RCC 7860 (cell line): Measurements from ENCODE around the gene VPS37D.
"Not testable (repeated sequence)": the region's sequence is repeated elsewhere in the genome, so short reads cannot be mapped to it uniquely, and the experiment has no call there.

Experiments
- DNase-seq: peaks from one replicate; pipeline ENCODE4 v3.0.0-alpha.2; 2015; ENCODE audit warnings: low spot score
- FAIRE-seq: peaks from 2 replicates; lab custom pipeline; 2012; peaks lifted over from hg19 to GRCh38; lab: Jason Lieb, UNC

The VPS37D gene

GRCh38 chr7:73667344-73668102, at the start of gene VPS37D:
Gene VPS37D, plus strand, starts transcription at chr7:73667831. Its CDS starts 128 bp downstream, at chr7:73667959.
- DNase-seq (peak; percentile 55), FAIRE-seq (no peak)

DNA sequence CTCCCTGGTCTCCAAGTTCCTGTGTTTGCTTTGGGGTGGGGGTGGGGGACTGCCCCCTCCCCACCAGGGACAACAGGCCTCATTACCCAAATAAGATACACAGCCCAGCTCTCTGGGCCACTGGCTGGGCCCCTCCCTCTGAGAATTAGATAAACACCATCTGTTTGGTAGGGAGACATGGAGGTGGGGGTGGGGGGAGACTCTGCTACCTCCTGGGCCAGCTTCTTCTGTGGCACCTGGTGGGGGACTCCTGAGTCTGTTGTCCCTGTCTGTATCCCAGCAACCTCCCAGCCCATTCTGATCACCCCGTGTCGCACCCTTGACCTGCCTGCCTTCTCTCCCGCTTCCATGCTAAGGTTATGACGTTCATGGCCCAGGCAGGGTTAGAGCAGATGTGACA, 49.1 kb upstream of the VPS37D start:
- no peak for FAIRE-seq

DNA sequence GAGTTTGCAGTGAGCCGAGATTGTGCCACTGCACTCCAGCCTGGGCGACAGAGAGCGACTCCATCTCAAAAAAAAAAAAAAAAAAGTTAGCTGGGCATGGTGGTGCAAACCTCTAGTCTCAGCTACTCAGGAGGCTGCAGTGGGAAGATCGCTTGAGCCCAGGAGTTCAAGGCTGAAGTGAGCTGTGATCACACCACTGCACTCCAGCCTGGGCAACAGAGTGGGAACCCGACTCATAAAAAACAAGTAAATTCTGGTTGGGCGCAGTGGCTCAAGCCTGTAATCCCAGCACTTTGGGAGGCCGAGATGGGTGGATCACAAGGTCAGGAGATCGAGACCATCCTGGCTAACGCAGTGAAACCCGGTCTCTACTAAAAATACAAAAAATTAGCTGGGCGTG, 48.2 kb upstream of the VPS37D start:
- not testable (repeated sequence) for DNase-seq, FAIRE-seq

More for the DNA sequence above, 49.1 kb upstream of the VPS37D start:
- no peak for DNase-seq

GRCh38 chr7:73621168-73622063, 46.2 kb upstream of the VPS37D start:
- FAIRE-seq (no peak), DNase-seq (no peak)

DNA sequence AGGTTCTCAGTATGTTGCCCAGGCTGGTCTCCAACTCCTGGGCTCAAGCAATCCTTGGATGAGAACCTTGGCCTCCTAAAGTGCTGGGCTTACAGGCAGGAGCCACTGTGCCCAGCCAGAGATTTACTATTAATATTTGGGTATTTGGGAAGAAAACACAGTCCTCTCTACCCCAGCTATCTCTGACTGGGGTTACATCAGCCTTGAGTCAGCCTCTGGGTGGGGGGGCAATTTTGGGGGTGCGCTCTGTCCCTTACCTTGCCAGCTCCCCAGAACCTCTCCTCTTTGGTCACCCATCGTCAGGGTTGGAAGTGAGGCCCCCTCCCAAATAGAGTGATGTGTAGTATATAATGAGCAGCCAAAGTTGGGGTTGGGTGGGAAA, 45.1 kb upstream of the VPS37D start:
- no peak for DNase-seq
- FAIRE-seq = no peak

- no peak for DNase-seq
- no peak for FAIRE-seq
Observed at GRCh38 chr7:73622909-73623797, 44.5 kb upstream of the VPS37D start.

GRCh38 chr7:73623798-73624668, 43.6 kb upstream of the VPS37D start, which contains the start of gene MLXIPL:
Gene MLXIPL, minus strand, starts transcription at chr7:73624522. Its CDS starts 30 bp downstream, at chr7:73624492.
- FAIRE-seq = no peak
- no peak for DNase-seq

- FAIRE-seq = no peak
- no peak for DNase-seq
Observed at GRCh38 chr7:73624669-73625001, 43.0 kb upstream of the VPS37D start.

DNA sequence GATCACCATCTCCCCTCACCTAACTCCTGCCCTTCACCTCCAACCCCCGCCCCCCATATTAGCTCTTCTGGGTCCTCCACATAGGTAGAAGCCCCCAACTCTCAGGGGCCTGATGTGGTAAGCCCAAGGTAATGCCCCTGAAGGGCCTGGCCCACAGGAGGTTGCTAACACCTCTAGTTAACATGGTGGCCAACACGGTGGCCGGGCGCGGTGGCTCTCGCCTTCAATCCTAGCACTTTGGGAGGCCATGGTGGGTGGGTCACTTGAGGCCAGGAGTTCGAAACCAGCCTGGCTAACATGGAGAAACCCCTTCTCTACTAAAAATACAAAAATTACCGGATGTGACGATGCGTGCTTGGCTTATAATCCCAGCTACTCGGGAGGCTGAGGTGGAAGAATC, 42.4 kb upstream of the VPS37D start:
- FAIRE-seq (no peak), DNase-seq (no peak)

GRCh38 chr7:73626814-73627213, 40.8 kb upstream of the VPS37D start:
- FAIRE-seq (no peak), DNase-seq (no peak)

GRCh38 chr7:73628504-73628903, 39.1 kb upstream of the VPS37D start:
- DNase-seq (no peak), FAIRE-seq (no peak)

GRCh38 chr7:73631558-73631957, 36.1 kb upstream of the VPS37D start:
- DNase-seq (no peak), FAIRE-seq (no peak)

DNA sequence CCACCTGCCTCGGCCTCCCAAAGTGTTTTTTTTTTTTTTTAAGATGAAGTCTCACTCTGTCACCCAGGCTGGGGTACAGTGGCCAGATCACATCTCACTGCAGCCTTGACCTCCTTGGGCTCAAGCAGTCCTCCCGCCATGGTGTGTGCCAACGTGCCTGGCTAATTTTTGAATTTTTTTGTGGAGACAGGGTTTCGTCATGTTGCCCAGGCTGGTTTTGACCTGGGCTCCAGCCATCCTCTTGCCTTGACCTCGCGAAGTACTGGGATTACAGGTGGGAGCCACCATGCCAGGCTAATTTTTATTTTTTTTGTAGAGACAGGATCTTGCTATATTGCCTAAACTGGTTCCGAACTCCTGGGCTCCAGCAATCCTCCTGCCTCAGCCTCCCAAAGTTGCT, 34.3 kb upstream of the VPS37D start:
- DNase-seq (no peak), FAIRE-seq (no peak)

- no peak for FAIRE-seq
Observed at GRCh38 chr7:73633844-73634243, 33.8 kb upstream of the VPS37D start.

DNA sequence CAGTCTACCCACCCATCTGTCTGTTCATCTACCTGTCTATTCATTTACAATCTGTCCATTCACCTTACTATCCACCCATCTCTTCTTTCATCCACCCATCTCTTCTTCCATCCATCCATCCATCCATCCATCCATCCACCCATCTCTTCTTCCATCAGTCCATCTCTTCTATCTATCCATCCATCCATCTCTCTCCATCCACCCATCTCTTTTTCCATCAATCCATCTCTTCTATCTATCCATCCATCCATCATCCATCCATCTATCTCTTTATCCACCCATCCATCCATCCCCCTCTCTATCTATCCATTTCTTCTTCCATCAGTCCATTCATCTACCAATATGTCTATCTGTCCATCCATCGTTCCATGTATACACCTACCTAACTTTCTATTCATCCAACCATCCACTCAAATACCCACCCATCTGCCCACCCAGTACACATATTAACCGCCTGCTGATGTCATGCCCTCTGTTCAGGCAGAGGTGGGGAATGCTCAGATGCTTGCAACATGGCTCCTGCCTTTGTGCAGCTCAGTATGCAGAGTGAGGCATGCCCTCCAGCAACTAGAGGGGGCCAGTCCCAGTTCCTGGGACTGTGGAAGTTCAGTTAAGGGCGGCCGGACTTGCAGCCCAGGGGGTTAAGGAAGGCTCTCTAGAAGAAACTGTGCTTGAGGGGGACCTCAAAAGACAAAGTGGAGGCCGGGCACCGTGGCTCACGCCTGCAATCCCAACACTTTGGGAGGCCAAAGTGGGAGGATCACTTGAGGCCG, 32.0 kb upstream of the VPS37D start:
- FAIRE-seq = no peak
- no peak for DNase-seq

More at GRCh38 chr7:73633844-73634243, 33.8 kb upstream of the VPS37D start:
- DNase-seq = no peak

GRCh38 chr7:73638911-73639310, 28.7 kb upstream of the VPS37D start:
- DNase-seq = no peak
- FAIRE-seq = no peak

GRCh38 chr7:73642834-73643233, 24.8 kb upstream of the VPS37D start:
- no peak for FAIRE-seq
- no peak for DNase-seq

DNA sequence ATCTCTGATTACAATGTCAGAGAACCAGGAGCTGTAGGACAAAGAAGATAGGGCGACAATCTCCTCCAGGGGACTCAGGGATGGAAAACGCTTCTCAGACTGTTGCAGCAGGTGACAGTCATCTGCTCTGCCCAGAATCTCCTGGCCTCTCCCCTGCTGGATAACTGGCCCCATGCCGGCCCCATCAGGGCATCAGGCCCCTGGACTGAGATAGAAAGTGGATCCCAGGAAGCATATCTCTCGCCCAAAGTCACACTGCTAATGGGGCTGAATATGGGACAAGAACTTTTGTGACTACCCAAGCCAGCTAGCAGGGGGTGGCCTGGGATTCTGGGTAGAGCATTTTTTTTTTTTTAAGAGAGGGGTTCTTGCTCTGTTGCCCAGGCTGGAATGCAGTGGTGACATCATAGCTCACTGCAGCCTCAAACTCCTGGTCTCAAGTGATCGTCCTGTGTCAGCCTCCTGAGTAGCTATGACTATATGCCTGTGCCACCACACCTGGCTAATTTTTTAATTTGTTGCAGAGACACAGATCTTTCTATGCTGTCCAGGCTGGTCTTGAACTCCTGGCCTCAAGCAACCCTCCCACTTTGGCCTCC, 22.8 kb upstream of the VPS37D start:
- DNase-seq (no peak), FAIRE-seq (no peak)

GRCh38 chr7:73645643-73646174, 21.9 kb upstream of the VPS37D start:
- no peak for DNase-seq

More at GRCh38 chr7:73645643-73646174, 21.9 kb upstream of the VPS37D start:
- FAIRE-seq = no peak
